ENCODE data around the gene ATP2B3. TPM values are rescaled to one million over a fixed set of nuclear protein-coding genes. Genes with fewer than 3 reads are reported as not detected.

Gene ATP2B3
- total and polyA plus RNA-seq, 2 experiments from 2014 or later = 0.17 TPM; not detected in 1

DNA sequence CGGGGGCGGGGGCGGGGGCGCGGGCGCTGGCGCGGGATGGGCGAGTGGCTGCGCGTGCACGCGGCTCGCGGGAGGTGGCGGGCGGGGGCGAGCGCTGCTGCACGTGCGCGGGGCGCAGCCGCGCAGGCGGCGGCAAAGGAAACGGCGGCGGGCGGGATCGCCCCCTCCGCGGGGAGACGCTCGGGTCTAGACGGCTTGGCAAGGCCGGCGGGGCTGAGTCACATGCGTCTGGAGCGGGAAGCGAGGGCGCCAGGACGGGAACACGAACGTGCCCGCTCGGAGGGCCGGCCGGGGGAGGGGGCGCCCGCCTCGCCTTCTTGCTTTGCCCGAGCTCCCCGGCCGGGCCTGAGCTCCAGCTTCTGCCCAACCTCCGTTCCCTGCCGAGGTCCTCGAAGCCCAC is 42.7 kb upstream of the ATP2B3 start:
- Histone ChIP-seq H3K36me3 (ENCODE audit: insufficient read depth) (no peaks in the 10 kb centered on the region), H3K4me2 (no peak overlapping the region), H4K20me1 (replicated peaks; ENCODE audit: insufficient read depth) (no peaks in the 10 kb centered on the region), H2AFZ (no peak overlapping the region), H3K27me3 (ENCODE audit: insufficient read depth) (peaks cover 15% of the 10 kb centered on the region), H3K79me2 (replicated peaks; ENCODE audit: insufficient read depth) (no peaks in the 10 kb centered on the region), H3K9me2 (ENCODE audit: insufficient read depth) (no peaks in the 10 kb centered on the region), H3F3A (replicated peaks; ENCODE audit: low read depth) (no peaks in the 10 kb centered on the region), H3K27ac (ENCODE audit: low read depth) (no peak overlapping the region), H3K4me1 (ENCODE audit: insufficient read depth) (no peaks in the 10 kb centered on the region; the same call in 1 of the 2 replicates), H3K4me3 (0 out of 2 replicates have a peak overlapping the region, but pooled peaks have one; percentile 23)
- Mint-ChIP-seq H3K27me3 (ENCODE audit: insufficient read depth, low read depth, poor library complexity) (peaks cover 22% of the 10 kb centered on the region), H3K27ac (no peak overlapping the region), H3K36me3 (ENCODE audit: low read depth) (no peaks in the 10 kb centered on the region), H3K4me1 (peaks cover 17% of the 10 kb centered on the region; the same call in 2 of the 3 replicates), H3K9me3 (no peaks in the 10 kb centered on the region; the same call in 2 of the 3 replicates), H3K4me3 (no peak overlapping the region)
- DNase-seq (ENCODE audit: low spot score) = peak; percentile 59
- no peak for ATAC-seq
- no peak for TF ChIP-seq CREB1 (CRISPR knock-in tag; IDR thresholded peaks at IDR 0.05; ENCODE audit: low read depth)
- TF ChIP-seq, protein P1, sequence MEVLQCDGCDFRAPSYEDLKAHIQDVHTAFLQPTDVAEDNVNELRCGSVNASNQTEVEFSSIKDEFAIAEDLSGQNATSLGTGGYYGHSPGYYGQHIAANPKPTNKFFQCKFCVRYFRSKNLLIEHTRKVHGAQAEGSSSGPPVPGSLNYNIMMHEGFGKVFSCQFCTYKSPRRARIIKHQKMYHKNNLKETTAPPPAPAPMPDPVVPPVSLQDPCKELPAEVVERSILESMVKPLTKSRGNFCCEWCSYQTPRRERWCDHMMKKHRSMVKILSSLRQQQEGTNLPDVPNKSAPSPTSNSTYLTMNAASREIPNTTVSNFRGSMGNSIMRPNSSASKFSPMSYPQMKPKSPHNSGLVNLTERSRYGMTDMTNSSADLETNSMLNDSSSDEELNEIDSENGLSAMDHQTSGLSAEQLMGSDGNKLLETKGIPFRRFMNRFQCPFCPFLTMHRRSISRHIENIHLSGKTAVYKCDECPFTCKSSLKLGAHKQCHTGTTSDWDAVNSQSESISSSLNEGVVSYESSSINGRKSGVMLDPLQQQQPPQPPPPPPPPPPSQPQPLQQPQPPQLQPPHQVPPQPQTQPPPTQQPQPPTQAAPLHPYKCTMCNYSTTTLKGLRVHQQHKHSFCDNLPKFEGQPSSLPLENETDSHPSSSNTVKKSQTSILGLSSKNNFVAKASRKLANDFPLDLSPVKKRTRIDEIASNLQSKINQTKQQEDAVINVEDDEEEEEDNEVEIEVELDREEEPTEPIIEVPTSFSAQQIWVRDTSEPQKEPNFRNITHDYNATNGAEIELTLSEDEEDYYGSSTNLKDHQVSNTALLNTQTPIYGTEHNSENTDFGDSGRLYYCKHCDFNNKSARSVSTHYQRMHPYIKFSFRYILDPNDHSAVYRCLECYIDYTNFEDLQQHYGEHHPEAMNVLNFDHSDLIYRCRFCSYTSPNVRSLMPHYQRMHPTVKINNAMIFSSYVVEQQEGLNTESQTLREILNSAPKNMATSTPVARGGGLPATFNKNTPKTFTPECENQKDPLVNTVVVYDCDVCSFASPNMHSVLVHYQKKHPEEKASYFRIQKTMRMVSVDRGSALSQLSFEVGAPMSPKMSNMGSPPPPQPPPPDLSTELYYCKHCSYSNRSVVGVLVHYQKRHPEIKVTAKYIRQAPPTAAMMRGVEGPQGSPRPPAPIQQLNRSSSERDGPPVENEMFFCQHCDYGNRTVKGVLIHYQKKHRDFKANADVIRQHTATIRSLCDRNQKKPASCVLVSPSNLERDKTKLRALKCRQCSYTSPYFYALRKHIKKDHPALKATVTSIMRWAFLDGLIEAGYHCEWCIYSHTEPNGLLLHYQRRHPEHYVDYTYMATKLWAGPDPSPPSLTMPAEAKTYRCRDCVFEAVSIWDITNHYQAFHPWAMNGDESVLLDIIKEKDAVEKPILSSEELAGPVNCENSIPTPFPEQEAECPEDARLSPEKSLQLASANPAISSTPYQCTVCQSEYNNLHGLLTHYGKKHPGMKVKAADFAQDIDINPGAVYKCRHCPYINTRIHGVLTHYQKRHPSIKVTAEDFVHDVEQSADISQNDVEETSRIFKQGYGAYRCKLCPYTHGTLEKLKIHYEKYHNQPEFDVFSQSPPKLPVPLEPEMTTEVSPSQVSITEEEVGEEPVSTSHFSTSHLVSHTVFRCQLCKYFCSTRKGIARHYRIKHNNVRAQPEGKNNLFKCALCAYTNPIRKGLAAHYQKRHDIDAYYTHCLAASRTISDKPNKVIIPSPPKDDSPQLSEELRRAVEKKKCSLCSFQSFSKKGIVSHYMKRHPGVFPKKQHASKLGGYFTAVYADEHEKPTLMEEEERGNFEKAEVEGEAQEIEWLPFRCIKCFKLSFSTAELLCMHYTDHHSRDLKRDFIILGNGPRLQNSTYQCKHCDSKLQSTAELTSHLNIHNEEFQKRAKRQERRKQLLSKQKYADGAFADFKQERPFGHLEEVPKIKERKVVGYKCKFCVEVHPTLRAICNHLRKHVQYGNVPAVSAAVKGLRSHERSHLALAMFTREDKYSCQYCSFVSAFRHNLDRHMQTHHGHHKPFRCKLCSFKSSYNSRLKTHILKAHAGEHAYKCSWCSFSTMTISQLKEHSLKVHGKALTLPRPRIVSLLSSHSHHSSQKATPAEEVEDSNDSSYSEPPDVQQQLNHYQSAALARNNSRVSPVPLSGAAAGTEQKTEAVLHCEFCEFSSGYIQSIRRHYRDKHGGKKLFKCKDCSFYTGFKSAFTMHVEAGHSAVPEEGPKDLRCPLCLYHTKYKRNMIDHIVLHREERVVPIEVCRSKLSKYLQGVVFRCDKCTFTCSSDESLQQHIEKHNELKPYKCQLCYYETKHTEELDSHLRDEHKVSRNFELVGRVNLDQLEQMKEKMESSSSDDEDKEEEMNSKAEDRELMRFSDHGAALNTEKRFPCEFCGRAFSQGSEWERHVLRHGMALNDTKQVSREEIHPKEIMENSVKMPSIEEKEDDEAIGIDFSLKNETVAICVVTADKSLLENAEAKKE (CRISPR knock-in tag; IDR thresholded peaks at IDR 0.05) = no peak
- TF ChIP-seq POLR2AphosphoS5 (IDR thresholded peaks at IDR 0.05; ENCODE audit: low read depth) = no peak
- no peak for TF ChIP-seq STAT1 (IDR thresholded peaks at IDR 0.05; ENCODE audit: unreplicated experiment)

DNA sequence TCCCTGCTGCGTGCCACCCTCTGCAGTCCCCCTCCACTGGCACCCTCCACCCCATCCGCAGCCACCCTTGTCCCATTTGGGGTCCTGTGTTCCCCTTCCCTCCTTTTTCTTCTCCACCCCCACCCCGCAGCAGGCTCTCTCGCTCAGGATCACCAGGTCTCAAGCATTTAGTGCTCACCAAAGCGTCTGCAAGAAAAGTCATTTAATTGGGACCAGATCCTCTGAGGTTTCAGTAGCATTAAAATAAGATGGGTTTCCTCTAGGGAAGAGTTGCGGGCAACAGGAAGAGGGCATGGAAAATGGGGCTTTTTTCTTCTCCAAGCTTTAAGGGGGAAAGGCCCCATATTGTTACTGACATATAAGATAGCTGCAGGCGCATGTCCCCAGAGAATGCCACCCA is 42.2 kb upstream of the ATP2B3 start:
- H3K27me3 ChIP-seq (ENCODE audit: insufficient read depth) = peaks cover 15% of the 10 kb centered on the region
- no peaks in the 10 kb centered on the region for H3F3A ChIP-seq (replicated peaks; ENCODE audit: low read depth)
- no peaks in the 10 kb centered on the region; the same call in 2 of the 3 replicates for H3K9me3 Mint-ChIP-seq
- TF ChIP-seq CREB1 (CRISPR knock-in tag; IDR thresholded peaks at IDR 0.05; ENCODE audit: low read depth) (no peak), NANOG (IDR thresholded peaks at IDR 0.05; ENCODE audit: borderline replicate concordance) (no peak), ZNF331 (CRISPR knock-in tag; IDR thresholded peaks at IDR 0.05; ENCODE audit: low read depth) (no peak), ZNF114 (CRISPR knock-in tag; IDR thresholded peaks at IDR 0.05) (no peak), POLR2AphosphoS5 (IDR thresholded peaks at IDR 0.05; ENCODE audit: low read depth) (no peak)
- no peak overlapping the region for H3K27ac Mint-ChIP-seq
- peaks cover 22% of the 10 kb centered on the region for H3K27me3 Mint-ChIP-seq (ENCODE audit: insufficient read depth, low read depth, poor library complexity)
- H3K27ac ChIP-seq (ENCODE audit: low read depth) = no peak overlapping the region
- no peaks in the 10 kb centered on the region for H3K36me3 Mint-ChIP-seq (ENCODE audit: low read depth)
- no peaks in the 10 kb centered on the region for H3K9me2 ChIP-seq (ENCODE audit: insufficient read depth)
- no peaks in the 10 kb centered on the region for H3K79me2 ChIP-seq (replicated peaks; ENCODE audit: insufficient read depth)
- ATAC-seq = no peak
- H3K4me1 ChIP-seq (ENCODE audit: insufficient read depth) = no peaks in the 10 kb centered on the region; the same call in 1 of the 2 replicates
- H3K4me2 ChIP-seq = no peak overlapping the region
- H2AFZ ChIP-seq = no peak overlapping the region
- no peaks in the 10 kb centered on the region for H4K20me1 ChIP-seq (replicated peaks; ENCODE audit: insufficient read depth)
- peaks cover 17% of the 10 kb centered on the region; the same call in 2 of the 3 replicates for H3K4me1 Mint-ChIP-seq
- H3K36me3 ChIP-seq (ENCODE audit: insufficient read depth) = no peaks in the 10 kb centered on the region
- H3K4me3 ChIP-seq = no peak overlapping the region
- no peak overlapping the region for H3K4me3 Mint-ChIP-seq
- DNase-seq (ENCODE audit: low spot score) = no peak

All from GM23338 (cell line).